ENCODE data around the gene PLB1. TPM values are rescaled to one million over a fixed set of nuclear protein-coding genes. Genes with fewer than 3 reads are reported as not detected.

Gene PLB1
- total and polyA plus RNA-seq, 2 experiments from 2014 or later: 19.2 to 19.7 TPM

DNA sequence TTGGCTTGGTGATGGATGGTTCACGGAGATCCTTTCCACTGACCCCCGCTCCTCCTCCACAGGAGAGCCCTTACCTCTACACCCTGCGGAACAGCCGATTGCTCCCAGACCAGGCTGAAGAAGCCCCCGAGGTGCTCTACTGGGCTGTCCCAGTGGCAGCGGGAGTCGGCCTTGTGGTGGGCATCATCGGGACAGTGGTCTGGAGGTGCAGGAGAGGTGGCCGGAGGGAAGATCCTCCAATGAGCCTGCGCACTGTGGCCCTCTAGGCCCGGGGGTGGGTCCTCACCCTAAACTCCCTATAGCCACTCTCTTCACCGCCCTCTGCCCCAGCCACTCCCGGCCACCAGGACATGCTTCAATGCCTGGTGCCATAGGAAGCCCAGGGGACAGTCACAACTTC, 146.9 kb downstream of the PLB1 start:
- Histone ChIP-seq H4K20me1 (ENCODE audit: insufficient read depth, poor library complexity, severe bottlenecking) (no peaks in the 10 kb centered on the region), H3K4me2 (no peak overlapping the region), H3K79me2 (no peaks in the 10 kb centered on the region), H3K27me3 (no peaks in the 10 kb centered on the region), H3K27ac (peak overlapping the region; percentile 55), H3K9me3 (ENCODE audit: low read depth) (no peaks in the 10 kb centered on the region), H3K4me1 (ENCODE audit: insufficient read depth) (peaks cover 13% of the 10 kb centered on the region), H2AFZ (no peak overlapping the region), H3K36me3 (replicated peaks; ENCODE audit: insufficient read depth, low read depth) (no peaks in the 10 kb centered on the region), H3K4me3 (no peak overlapping the region), H3K9me2 (replicated peaks; ENCODE audit: insufficient read depth) (no peaks in the 10 kb centered on the region)
- TF ChIP-seq, protein P1, sequence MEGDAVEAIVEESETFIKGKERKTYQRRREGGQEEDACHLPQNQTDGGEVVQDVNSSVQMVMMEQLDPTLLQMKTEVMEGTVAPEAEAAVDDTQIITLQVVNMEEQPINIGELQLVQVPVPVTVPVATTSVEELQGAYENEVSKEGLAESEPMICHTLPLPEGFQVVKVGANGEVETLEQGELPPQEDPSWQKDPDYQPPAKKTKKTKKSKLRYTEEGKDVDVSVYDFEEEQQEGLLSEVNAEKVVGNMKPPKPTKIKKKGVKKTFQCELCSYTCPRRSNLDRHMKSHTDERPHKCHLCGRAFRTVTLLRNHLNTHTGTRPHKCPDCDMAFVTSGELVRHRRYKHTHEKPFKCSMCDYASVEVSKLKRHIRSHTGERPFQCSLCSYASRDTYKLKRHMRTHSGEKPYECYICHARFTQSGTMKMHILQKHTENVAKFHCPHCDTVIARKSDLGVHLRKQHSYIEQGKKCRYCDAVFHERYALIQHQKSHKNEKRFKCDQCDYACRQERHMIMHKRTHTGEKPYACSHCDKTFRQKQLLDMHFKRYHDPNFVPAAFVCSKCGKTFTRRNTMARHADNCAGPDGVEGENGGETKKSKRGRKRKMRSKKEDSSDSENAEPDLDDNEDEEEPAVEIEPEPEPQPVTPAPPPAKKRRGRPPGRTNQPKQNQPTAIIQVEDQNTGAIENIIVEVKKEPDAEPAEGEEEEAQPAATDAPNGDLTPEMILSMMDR (IDR thresholded peaks at IDR 0.05; ENCODE audit: poor library complexity): no peak
- TF ChIP-seq EZH2phosphoT487 (IDR thresholded peaks at IDR 0.05; ENCODE audit: low read depth, severe bottlenecking, unreplicated experiment) (no peak), EZH2 (IDR thresholded peaks at IDR 0.05; ENCODE audit: borderline replicate concordance) (no peak)
- WGBS (ENCODE audit: low lambda C conversion rate, missing lambda C conversion rate): 96% methylated on average over 13 of the region's 13 CpGs
- DNase-seq (ENCODE audit: low spot score): no peak

DNA sequence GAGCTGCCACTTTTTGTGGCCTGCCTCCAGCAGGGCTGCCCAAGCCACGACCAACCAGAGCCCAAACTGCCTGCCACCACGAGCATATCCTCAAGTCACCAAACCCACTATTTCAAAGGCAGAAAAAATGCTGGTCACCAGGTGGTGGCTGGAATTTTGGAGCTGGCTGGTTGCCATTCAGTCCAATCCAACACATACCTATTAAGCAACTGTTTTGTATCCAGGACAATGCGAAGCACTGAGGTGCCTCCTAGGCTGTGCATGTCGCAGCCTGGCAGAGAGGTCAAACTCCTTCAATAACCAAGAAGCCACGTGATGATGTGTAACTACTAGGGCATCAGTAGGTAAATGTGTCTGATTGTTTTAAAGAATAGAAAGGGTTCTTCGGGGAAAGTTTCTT, 147.5 kb downstream of the PLB1 start:
- no peak overlapping the region for H2AFZ ChIP-seq

DNA sequence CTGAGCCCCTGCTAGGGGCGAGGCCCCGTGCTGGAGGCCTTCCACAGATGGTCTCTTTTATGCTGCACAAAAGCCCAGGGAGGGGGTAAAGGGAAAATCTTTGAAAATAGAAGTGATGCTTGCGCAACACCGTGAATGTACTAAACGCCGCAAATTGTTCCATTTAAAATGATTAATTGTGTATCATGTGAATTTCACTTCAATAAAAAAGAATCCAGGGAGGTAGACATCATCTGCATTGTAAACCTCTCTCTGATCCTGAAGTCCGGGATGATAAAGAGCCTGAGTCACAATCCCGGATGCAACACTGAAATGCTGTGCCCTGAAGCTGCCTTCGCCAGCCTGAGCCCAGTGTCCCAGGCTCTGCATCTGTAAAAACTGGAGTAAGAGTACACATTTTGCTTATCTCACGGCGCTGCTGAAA, 148.1 kb downstream of the PLB1 start:
- no peaks in the 10 kb centered on the region for H3K9me2 ChIP-seq (replicated peaks; ENCODE audit: insufficient read depth)
- H3K27me3 ChIP-seq: no peaks in the 10 kb centered on the region
- H3K27ac ChIP-seq: peak overlapping the region; percentile 55
- H3K4me2 ChIP-seq: peak overlapping the region; percentile 26
- TF ChIP-seq EZH2phosphoT487 (IDR thresholded peaks at IDR 0.05; ENCODE audit: low read depth, severe bottlenecking, unreplicated experiment) (no peak), EZH2 (IDR thresholded peaks at IDR 0.05; ENCODE audit: borderline replicate concordance) (no peak)
- TF ChIP-seq, protein P1 (IDR thresholded peaks at IDR 0.05; ENCODE audit: poor library complexity): no peak
- WGBS (ENCODE audit: low lambda C conversion rate, missing lambda C conversion rate): 51% methylated on average over 11 of the region's 11 CpGs
- no peaks in the 10 kb centered on the region for H3K9me3 ChIP-seq (ENCODE audit: low read depth)
- no peaks in the 10 kb centered on the region for H4K20me1 ChIP-seq (ENCODE audit: insufficient read depth, poor library complexity, severe bottlenecking)
- H2AFZ ChIP-seq: no peak overlapping the region
- H3K4me3 ChIP-seq: no peak overlapping the region
- DNase-seq (ENCODE audit: low spot score): peak; percentile 65
- no peaks in the 10 kb centered on the region for H3K79me2 ChIP-seq
- H3K4me1 ChIP-seq (ENCODE audit: insufficient read depth): peaks cover 20% of the 10 kb centered on the region
- H3K36me3 ChIP-seq (replicated peaks; ENCODE audit: insufficient read depth, low read depth): no peaks in the 10 kb centered on the region

More for the DNA sequence above, 147.5 kb downstream of the PLB1 start:
- H3K27ac ChIP-seq: peak overlapping the region; percentile 55
- no peak for TF ChIP-seq EZH2phosphoT487 (IDR thresholded peaks at IDR 0.05; ENCODE audit: low read depth, severe bottlenecking, unreplicated experiment)
- TF ChIP-seq EZH2 (IDR thresholded peaks at IDR 0.05; ENCODE audit: borderline replicate concordance): no peak
- TF ChIP-seq, protein P1 (IDR thresholded peaks at IDR 0.05; ENCODE audit: poor library complexity): no peak
- no peaks in the 10 kb centered on the region for H3K79me2 ChIP-seq
- no peaks in the 10 kb centered on the region for H3K27me3 ChIP-seq
- no peaks in the 10 kb centered on the region for H3K9me2 ChIP-seq (replicated peaks; ENCODE audit: insufficient read depth)
- H3K4me3 ChIP-seq: no peak overlapping the region
- no peaks in the 10 kb centered on the region for H3K9me3 ChIP-seq (ENCODE audit: low read depth)
- peaks cover 14% of the 10 kb centered on the region for H3K4me1 ChIP-seq (ENCODE audit: insufficient read depth)
- 88% methylated on average over 6 of the region's 6 CpGs for WGBS (ENCODE audit: low lambda C conversion rate, missing lambda C conversion rate)
- DNase-seq (ENCODE audit: low spot score): no peak
- no peak overlapping the region for H3K4me2 ChIP-seq
- no peaks in the 10 kb centered on the region for H4K20me1 ChIP-seq (ENCODE audit: insufficient read depth, poor library complexity, severe bottlenecking)
- no peaks in the 10 kb centered on the region for H3K36me3 ChIP-seq (replicated peaks; ENCODE audit: insufficient read depth, low read depth)

DNA sequence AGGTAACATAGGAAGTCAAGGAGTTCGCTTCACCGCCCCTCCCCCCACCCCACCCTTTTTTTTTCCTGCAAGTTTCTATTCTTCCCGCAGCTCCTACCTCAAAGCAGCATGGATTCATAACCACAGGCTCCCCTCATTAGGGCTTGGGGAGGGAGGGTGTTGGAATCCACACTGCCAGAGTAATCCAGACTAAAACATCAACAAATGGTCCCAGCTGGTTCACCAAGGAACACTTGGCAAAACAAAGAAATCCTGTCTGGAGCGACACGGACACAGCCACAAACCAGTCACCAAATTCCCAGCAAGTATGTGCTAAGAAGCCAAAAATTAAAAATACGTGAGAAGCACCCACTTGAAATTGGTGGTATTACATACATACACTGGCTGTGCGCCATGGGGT, 148.9 kb downstream of the PLB1 start:
- Histone ChIP-seq H3K79me2 (no peaks in the 10 kb centered on the region), H3K9me3 (ENCODE audit: low read depth) (no peaks in the 10 kb centered on the region)
- WGBS (ENCODE audit: low lambda C conversion rate, missing lambda C conversion rate): 89% methylated on average over 7 of the region's 7 CpGs

More for the DNA sequence above, 148.9 kb downstream of the PLB1 start:
- no peak overlapping the region for H3K4me3 ChIP-seq
- peaks cover 22% of the 10 kb centered on the region for H3K4me1 ChIP-seq (ENCODE audit: insufficient read depth)
- H3K27ac ChIP-seq: peak overlapping the region; percentile 55
- no peaks in the 10 kb centered on the region for H3K36me3 ChIP-seq (replicated peaks; ENCODE audit: insufficient read depth, low read depth)
- H4K20me1 ChIP-seq (ENCODE audit: insufficient read depth, poor library complexity, severe bottlenecking): no peaks in the 10 kb centered on the region
- H2AFZ ChIP-seq: no peak overlapping the region
- H3K9me2 ChIP-seq (replicated peaks; ENCODE audit: insufficient read depth): no peaks in the 10 kb centered on the region
- no peak overlapping the region for H3K4me2 ChIP-seq
- no peaks in the 10 kb centered on the region for H3K27me3 ChIP-seq
- TF ChIP-seq EZH2phosphoT487 (IDR thresholded peaks at IDR 0.05; ENCODE audit: low read depth, severe bottlenecking, unreplicated experiment): no peak
- TF ChIP-seq EZH2 (IDR thresholded peaks at IDR 0.05; ENCODE audit: borderline replicate concordance): no peak
- TF ChIP-seq, protein P1 (IDR thresholded peaks at IDR 0.05; ENCODE audit: poor library complexity): no peak
- DNase-seq (ENCODE audit: low spot score): no peak
